Measurements from ENCODE around the gene AANAT.

AANAT gene

DNA sequence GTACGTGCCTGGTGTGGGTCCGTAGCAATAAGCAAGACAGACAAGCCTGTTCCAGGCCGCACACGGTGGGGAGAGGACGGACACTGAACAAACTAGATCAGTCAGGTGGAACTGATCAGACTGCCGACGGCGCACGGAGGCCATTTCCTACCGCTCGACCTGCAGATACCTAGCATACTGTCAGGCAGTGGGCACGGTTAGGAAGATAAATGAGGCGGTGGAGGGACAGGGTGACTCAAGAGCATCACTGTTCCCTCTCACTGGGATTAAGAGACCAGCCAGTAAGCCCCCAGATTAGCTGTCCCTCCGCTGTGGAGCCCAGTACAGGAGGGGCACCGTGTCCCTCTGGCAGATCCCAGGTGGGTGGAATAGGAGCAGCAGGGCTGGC lies 4.8 kb downstream of the AANAT start:
- no peak for DNase-seq (ENCODE audit: low read depth)
- TF ChIP-seq CTCF (IDR thresholded peaks at IDR 0.05; ENCODE audit: control insufficient read depth, insufficient read depth, low read depth, low read length, missing control alignments) = no peak
- H3K4me3 ChIP-seq (ENCODE audit: control insufficient read depth, low read depth, low read length) = no peak overlapping the region

DNA sequence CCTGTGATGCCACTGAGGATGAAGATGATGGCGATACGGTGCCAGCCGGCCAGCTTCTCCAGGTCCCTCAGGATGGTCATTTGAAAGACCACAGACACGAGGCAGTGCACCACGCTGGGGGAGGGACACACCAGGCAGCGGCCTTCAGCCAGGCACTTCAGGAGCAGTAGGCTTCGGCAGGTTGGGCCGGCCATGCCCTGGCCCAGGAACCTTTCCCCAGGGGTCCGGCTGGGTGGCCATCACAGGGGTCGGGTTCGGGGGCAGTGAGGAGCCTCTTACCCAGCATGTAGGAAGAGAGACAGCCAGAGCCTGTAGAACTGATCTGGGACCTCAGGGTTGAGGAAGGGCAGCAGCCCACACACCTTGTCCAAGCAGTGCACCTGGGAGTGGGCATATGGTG lies 5.3 kb downstream of the AANAT start:
- no peak for TF ChIP-seq CTCF (IDR thresholded peaks at IDR 0.05; ENCODE audit: control insufficient read depth, insufficient read depth, low read depth, low read length, missing control alignments)
- DNase-seq (ENCODE audit: low read depth) = no peak
- H3K4me3 ChIP-seq (ENCODE audit: control insufficient read depth, low read depth, low read length) = no peak overlapping the region

DNA sequence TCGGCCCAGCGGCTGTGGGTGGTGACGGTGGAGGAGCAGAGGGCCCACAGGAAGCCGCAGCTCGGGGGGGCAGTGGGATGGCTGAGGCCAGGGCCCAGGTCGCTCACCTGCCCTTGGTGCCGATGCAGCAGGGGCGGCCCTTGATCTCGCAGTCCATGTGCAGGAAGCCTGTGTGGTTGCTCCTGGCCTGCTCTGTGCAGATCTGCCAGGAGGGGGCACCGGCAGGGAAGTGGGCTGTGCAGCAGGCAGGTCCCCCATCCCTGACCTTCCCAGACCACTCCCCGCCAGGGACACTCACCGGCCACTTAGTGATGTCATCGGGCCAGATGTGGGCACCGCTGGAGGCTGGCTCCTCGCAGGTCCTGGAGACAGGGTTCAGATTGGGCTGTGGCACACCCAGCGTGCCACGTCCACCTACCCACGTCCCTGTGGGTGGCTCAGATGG lies 6.2 kb downstream of the AANAT start:
- no peak for DNase-seq (ENCODE audit: low read depth)
- no peak overlapping the region for H3K4me3 ChIP-seq (ENCODE audit: control insufficient read depth, low read depth, low read length)
- peak; percentile 38 for TF ChIP-seq CTCF (IDR thresholded peaks at IDR 0.05; ENCODE audit: control insufficient read depth, insufficient read depth, low read depth, low read length, missing control alignments)

- no peak for TF ChIP-seq CTCF (IDR thresholded peaks at IDR 0.05; ENCODE audit: control insufficient read depth, insufficient read depth, low read depth, low read length, missing control alignments)
- no peak overlapping the region for H3K4me3 ChIP-seq (ENCODE audit: control insufficient read depth, low read depth, low read length)
- DNase-seq (ENCODE audit: low read depth) = no peak
Observed at GRCh38 chr17:76474238-76474637, 6.8 kb downstream of the AANAT start.

- TF ChIP-seq CTCF (IDR thresholded peaks at IDR 0.05; ENCODE audit: control insufficient read depth, insufficient read depth, low read depth, low read length, missing control alignments) = no peak
- H3K4me3 ChIP-seq (ENCODE audit: control insufficient read depth, low read depth, low read length) = no peak overlapping the region
- no peak for DNase-seq (ENCODE audit: low read depth)
Observed at GRCh38 chr17:76474894-76475293, 7.5 kb downstream of the AANAT start.

DNA sequence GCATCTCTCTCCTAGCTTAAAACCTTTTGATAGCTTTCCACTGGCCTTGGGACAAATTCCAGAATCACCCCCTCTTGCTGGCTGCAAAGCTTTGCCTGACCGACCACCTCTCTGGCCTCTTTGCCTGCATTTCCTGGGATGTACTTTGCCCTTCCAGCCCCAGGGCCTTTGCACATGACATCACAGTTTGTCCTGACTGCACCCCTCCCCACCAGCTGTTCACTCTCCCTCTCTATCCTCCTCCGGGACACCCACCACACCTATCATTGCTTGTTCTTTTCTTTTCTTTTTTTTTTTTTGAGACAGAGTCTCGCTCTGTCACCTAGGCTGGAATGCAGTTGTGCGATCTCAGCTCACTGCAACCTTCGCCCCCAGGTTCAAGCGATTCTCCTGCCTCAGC lies 7.9 kb downstream of the AANAT start:
- DNase-seq (ENCODE audit: low read depth) = no peak
- H3K4me3 ChIP-seq (ENCODE audit: control insufficient read depth, low read depth, low read length) = no peak overlapping the region
- TF ChIP-seq CTCF (IDR thresholded peaks at IDR 0.05; ENCODE audit: control insufficient read depth, insufficient read depth, low read depth, low read length, missing control alignments) = no peak

DNA sequence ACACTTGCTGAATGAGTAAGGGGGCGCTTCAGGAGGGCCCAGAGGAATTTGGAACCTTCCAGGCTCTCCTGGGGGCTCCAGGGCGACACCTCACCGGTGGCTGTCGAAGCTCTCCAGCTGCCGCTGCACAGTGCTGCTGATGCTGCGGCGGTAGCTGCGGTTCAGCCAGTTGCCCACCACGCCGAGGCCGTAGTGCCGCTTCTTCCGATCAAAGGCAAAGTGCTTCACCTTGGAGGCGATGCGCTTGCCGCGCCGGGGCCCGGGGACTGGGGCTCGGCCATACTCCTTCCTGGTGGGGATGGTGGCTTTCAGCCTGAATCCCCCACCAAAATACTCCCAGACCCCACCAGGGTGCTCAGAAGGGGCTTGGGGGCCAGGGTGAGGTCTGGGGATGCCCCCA lies 9.3 kb downstream of the AANAT start:
- H3K4me3 ChIP-seq (ENCODE audit: control insufficient read depth, low read depth, low read length) = no peak overlapping the region
- no peak for DNase-seq (ENCODE audit: low read depth)
- no peak for TF ChIP-seq CTCF (IDR thresholded peaks at IDR 0.05; ENCODE audit: control insufficient read depth, insufficient read depth, low read depth, low read length, missing control alignments)
